IPS DF 6.9 (cell line): ENCODE data around the gene MYPOP.

ENCODE experiments used
- DNase-seq: peaks from one replicate; pipeline ENCODE4 v3.0.0-alpha.2; 2013; ENCODE audit warnings: low read depth, low spot score
- H3K27ac ChIP-seq: one replicate; pipeline ENCODE4 v1.5.1; 2013; ENCODE audit warnings: low read length, control low read depth
- H3K27me3 ChIP-seq: 2 replicates; pipeline ENCODE4 v1.6.1; 2013; ENCODE audit warnings: mild to moderate bottlenecking, low read length; ENCODE audit not compliant: control insufficient read depth, insufficient read depth
- H3K36me3 ChIP-seq: 2 replicates; pipeline ENCODE4 v1.6.1; 2013; ENCODE audit warnings: low read length; ENCODE audit not compliant: control insufficient read depth, insufficient read depth
- H3K4me1 ChIP-seq: 2 replicates; pipeline ENCODE4 v1.6.1; 2013; ENCODE audit warnings: low read length; ENCODE audit not compliant: control insufficient read depth, insufficient read depth
- H3K4me3 ChIP-seq: 2 replicates; pipeline ENCODE4 v1.5.1; 2013; ENCODE audit warnings: mild to moderate bottlenecking, low read length
- H3K9me3 ChIP-seq: 2 replicates; pipeline ENCODE4 v1.6.1; 2013; ENCODE audit warnings: low read length, inconsistent platforms; ENCODE audit not compliant: control insufficient read depth, insufficient read depth
- WGBS: extraction: QIAGEN DNeasy Blood & Tissue Kit; methylation state at CpG from one replicate; pipeline ENCODE4 v1.1.7; 2013; ENCODE audit warnings: mixed read lengths, missing lambda C conversion rate; ENCODE audit not compliant: insufficient read length, insufficient coverage; 5-methylcytosine and 5-hydroxymethylcytosine counted together

Gene MYPOP

GRCh38 chr19:45901912-45902650 is at the start of gene MYPOP:
MYPOP (minus strand) TSS chr19:45902613; CDS start chr19:45901773, 840 bp downstream.
- no CpG with 5 or more reads among the region's 47 CpGs for WGBS
- no peak for DNase-seq
- H3K4me3 ChIP-seq = peak within 1 kb of the TSS; percentile 42; the same call in 1 of the 2 replicates
- no peak within 1 kb of the TSS for H3K27ac ChIP-seq
- H3K36me3 ChIP-seq = no peaks in the 10 kb centered on the region; the same call in 1 of the 2 replicates
- peaks cover 1% of the 10 kb centered on the region; the same call in 1 of the 2 replicates for H3K27me3 ChIP-seq
- no peaks in the 10 kb centered on the region for H3K4me1 ChIP-seq
- no peaks in the 10 kb centered on the region for H3K9me3 ChIP-seq

GRCh38 chr19:45947926-45948325 is 45.5 kb upstream of the MYPOP start:
- no peak overlapping the region for H3K27ac ChIP-seq
- no peaks in the 10 kb centered on the region for H3K36me3 ChIP-seq
- H3K27me3 ChIP-seq = no peaks in the 10 kb centered on the region
- WGBS = no CpG with 5 or more reads among the region's 1 CpG
- H3K4me1 ChIP-seq = peaks cover 2% of the 10 kb centered on the region; the same call in 1 of the 2 replicates
- H3K4me3 ChIP-seq = no peak overlapping the region
- no peaks in the 10 kb centered on the region for H3K9me3 ChIP-seq
- no peak for DNase-seq

GRCh38 chr19:45940515-45940805 is 38.0 kb upstream of the MYPOP start:
- WGBS = no CpG with 5 or more reads among the region's 32 CpGs
- H3K36me3 ChIP-seq = peaks cover 4% of the 10 kb centered on the region; the same call in 1 of the 2 replicates
- no peak for DNase-seq
- H3K9me3 ChIP-seq = no peaks in the 10 kb centered on the region
- H3K27me3 ChIP-seq = no peaks in the 10 kb centered on the region
- H3K27ac ChIP-seq = no peak overlapping the region
- H3K4me1 ChIP-seq = no peaks in the 10 kb centered on the region
- no peak overlapping the region for H3K4me3 ChIP-seq

GRCh38 chr19:45939792-45940514 is 37.5 kb upstream of the MYPOP start:
- no CpG with 5 or more reads among the region's 67 CpGs for WGBS
- no peak for DNase-seq
- no peaks in the 10 kb centered on the region for H3K27me3 ChIP-seq

GRCh38 chr19:45938733-45939319 is 36.4 kb upstream of the MYPOP start:
- Histone ChIP-seq H3K36me3 (peaks cover 4% of the 10 kb centered on the region; the same call in 1 of the 2 replicates), H3K27me3 (no peaks in the 10 kb centered on the region), H3K4me1 (no peaks in the 10 kb centered on the region), H3K9me3 (no peaks in the 10 kb centered on the region), H3K27ac (no peak overlapping the region), H3K4me3 (no peak overlapping the region)
- no peak for DNase-seq
- WGBS = no CpG with 5 or more reads among the region's 3 CpGs

More at GRCh38 chr19:45939792-45940514, 37.5 kb upstream of the MYPOP start:
- Histone ChIP-seq H3K27ac (no peak overlapping the region), H3K4me3 (no peak overlapping the region), H3K9me3 (no peaks in the 10 kb centered on the region), H3K36me3 (peaks cover 4% of the 10 kb centered on the region; the same call in 1 of the 2 replicates), H3K4me1 (no peaks in the 10 kb centered on the region)

GRCh38 chr19:45935267-45935666 is 32.9 kb upstream of the MYPOP start:
- Histone ChIP-seq H3K27ac (no peak overlapping the region), H3K36me3 (no peaks in the 10 kb centered on the region; the same call in 1 of the 2 replicates), H3K9me3 (no peaks in the 10 kb centered on the region), H3K4me3 (no peak overlapping the region), H3K4me1 (no peaks in the 10 kb centered on the region), H3K27me3 (no peaks in the 10 kb centered on the region)
- no peak for DNase-seq
- no CpG with 5 or more reads among the region's 19 CpGs for WGBS

- no peaks in the 10 kb centered on the region for H3K9me3 ChIP-seq
- H3K4me1 ChIP-seq = no peaks in the 10 kb centered on the region
- no peaks in the 10 kb centered on the region for H3K27me3 ChIP-seq
- WGBS = no CpG with 5 or more reads among the region's 19 CpGs
- H3K27ac ChIP-seq = no peak overlapping the region
- H3K36me3 ChIP-seq = no peaks in the 10 kb centered on the region
- DNase-seq = no peak
- no peak overlapping the region for H3K4me3 ChIP-seq
These were observed 32.3 kb upstream of the MYPOP start for GRCh38 chr19:45934551-45935230.

GRCh38 chr19:45933759-45934158 is 31.3 kb upstream of the MYPOP start:
- Histone ChIP-seq H3K27me3 (no peaks in the 10 kb centered on the region), H3K36me3 (no peaks in the 10 kb centered on the region), H3K27ac (no peak overlapping the region), H3K4me1 (no peaks in the 10 kb centered on the region), H3K4me3 (no peak overlapping the region), H3K9me3 (no peaks in the 10 kb centered on the region)
- DNase-seq = no peak
- no CpG with 5 or more reads among the region's 9 CpGs for WGBS

- H3K9me3 ChIP-seq = no peaks in the 10 kb centered on the region
- H3K27ac ChIP-seq = no peak overlapping the region
- no peaks in the 10 kb centered on the region for H3K36me3 ChIP-seq
- no peaks in the 10 kb centered on the region for H3K4me1 ChIP-seq
- WGBS = no CpG with 5 or more reads among the region's 3 CpGs
- no peaks in the 10 kb centered on the region for H3K27me3 ChIP-seq
- H3K4me3 ChIP-seq = no peak overlapping the region
- no peak for DNase-seq
These were observed 28.6 kb upstream of the MYPOP start for GRCh38 chr19:45931055-45931454.

GRCh38 chr19:45929247-45929646 is 26.8 kb upstream of the MYPOP start:
- Histone ChIP-seq H3K27ac (no peak overlapping the region), H3K27me3 (no peaks in the 10 kb centered on the region), H3K36me3 (no peaks in the 10 kb centered on the region), H3K9me3 (no peaks in the 10 kb centered on the region), H3K4me3 (no peak overlapping the region), H3K4me1 (no peaks in the 10 kb centered on the region)
- DNase-seq = no peak
- WGBS = no CpG with 5 or more reads among the region's 2 CpGs
